Measurements from ENCODE around the gene NEDD4L.

The NEDD4L gene

DNA sequence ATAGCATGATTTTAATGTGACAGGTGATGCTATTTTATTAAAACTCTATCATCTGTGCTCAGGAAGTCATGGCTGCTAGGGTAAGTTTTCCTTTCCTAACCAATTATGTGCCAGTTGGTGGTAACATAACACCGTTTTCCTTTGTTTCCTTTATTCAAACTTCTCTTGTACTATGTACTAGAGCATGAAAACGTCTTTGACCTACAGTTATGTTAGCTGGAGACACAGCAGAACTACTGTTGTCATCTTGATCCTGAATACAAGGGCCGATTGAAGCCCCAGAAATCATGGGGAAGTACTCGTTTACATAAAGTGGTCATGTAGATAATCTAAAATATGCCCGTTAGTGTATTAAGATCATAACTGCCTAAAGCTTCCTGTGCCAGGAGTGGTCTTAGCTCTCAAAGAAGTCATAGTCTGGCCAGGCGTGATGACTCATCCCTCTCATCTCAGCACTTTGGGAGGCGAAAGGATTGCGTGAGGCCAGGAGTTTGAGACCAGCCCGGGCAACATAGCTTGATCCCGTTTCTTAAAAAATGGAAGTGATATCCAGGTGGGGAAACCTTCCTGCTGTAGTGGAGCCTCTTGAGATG, 20.5 kb downstream of the NEDD4L start:
- ATAC-seq (replicated peaks; ENCODE audit: extremely low read depth, poor library complexity, severe bottlenecking) (no peak), DNase-seq (ENCODE audit: low spot score in 2 of 2) (no peak)
- no peaks in the 10 kb centered on the region for H3K36me3 Mint-ChIP-seq (ENCODE audit: insufficient read depth)
- H3K4me3 Mint-ChIP-seq: no peak overlapping the region
- H3K4me1 Mint-ChIP-seq: no peaks in the 10 kb centered on the region
- peaks cover 62% of the 10 kb centered on the region for H3K27me3 Mint-ChIP-seq
- H3K9me3 Mint-ChIP-seq: no peaks in the 10 kb centered on the region
- H3K27ac Mint-ChIP-seq (ENCODE audit: low read depth): no peak overlapping the region

- DNase-seq (ENCODE audit: low spot score in 2 of 2) (no peak), ATAC-seq (replicated peaks; ENCODE audit: extremely low read depth, poor library complexity, severe bottlenecking) (no peak)
- Mint-ChIP-seq H3K9me3 (no peaks in the 10 kb centered on the region), H3K27ac (ENCODE audit: low read depth) (no peak overlapping the region), H3K27me3 (peaks cover 57% of the 10 kb centered on the region), H3K4me1 (no peaks in the 10 kb centered on the region), H3K4me3 (no peak overlapping the region), H3K36me3 (ENCODE audit: insufficient read depth) (no peaks in the 10 kb centered on the region)
Measured at GRCh38 chr18:58065956-58066355, 21.9 kb downstream of the NEDD4L start.

- peaks cover 57% of the 10 kb centered on the region for H3K27me3 Mint-ChIP-seq
- no peak for DNase-seq (ENCODE audit: low spot score in 2 of 2)
- H3K36me3 Mint-ChIP-seq (ENCODE audit: insufficient read depth): no peaks in the 10 kb centered on the region
- no peaks in the 10 kb centered on the region for H3K4me1 Mint-ChIP-seq
- no peak overlapping the region for H3K27ac Mint-ChIP-seq (ENCODE audit: low read depth)
- no peak for ATAC-seq (replicated peaks; ENCODE audit: extremely low read depth, poor library complexity, severe bottlenecking)
- no peak overlapping the region for H3K4me3 Mint-ChIP-seq
- H3K9me3 Mint-ChIP-seq: no peaks in the 10 kb centered on the region
Measured at GRCh38 chr18:58067601-58068000, 23.6 kb downstream of the NEDD4L start.

DNA sequence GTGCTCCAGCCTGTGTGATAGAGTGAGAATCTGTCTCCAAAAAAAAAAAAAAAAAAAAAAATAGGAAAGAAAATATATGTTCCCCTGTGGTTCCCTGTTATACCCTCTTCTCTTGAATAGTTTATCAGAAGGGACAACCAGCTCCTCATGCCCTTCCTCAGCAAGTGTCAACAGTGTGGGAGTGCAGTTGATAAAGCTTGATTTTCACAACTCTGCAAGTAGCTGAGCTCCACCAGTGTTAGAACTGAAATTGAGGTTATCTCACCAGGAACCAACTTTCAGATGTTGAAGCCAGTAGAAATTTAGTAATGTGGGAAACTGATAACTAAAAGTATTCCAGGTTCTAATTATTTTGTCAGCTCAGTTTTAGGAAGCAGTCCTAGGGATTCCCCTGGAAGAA, 25.1 kb downstream of the NEDD4L start:
- DNase-seq (ENCODE audit: low spot score in 2 of 2) (no peak), ATAC-seq (replicated peaks; ENCODE audit: extremely low read depth, poor library complexity, severe bottlenecking) (no peak)
- H3K27ac Mint-ChIP-seq (ENCODE audit: low read depth): no peak overlapping the region
- no peaks in the 10 kb centered on the region for H3K9me3 Mint-ChIP-seq
- H3K4me1 Mint-ChIP-seq: no peaks in the 10 kb centered on the region
- no peak overlapping the region for H3K4me3 Mint-ChIP-seq
- peaks cover 62% of the 10 kb centered on the region for H3K27me3 Mint-ChIP-seq
- no peaks in the 10 kb centered on the region for H3K36me3 Mint-ChIP-seq (ENCODE audit: insufficient read depth)

DNA sequence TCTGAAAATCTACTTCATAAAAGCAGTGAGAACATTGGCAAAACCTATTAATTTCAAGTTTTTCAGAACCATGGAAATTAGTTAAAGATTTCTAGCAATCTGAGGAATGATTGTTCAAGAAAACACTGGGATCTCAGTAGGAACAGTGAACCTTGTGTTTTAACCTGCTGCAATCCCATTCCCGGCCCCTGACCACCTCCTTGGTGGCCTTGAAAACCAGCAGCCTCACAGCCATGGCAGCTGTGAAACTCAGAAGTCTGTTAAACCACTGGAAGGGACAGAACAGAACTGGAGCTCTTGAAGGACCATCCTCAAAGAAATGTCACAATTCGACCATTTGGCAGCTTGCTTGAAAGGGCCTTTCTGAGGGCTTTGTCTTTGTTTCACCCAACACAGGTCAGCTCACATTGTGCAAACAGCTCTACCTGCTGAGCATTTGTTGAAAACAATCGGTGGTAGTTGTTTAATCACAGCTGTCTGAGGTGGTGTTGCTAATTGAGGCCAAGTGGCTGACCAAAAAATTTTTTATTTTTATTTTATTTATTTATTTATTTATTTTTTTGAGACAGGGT, 25.8 kb downstream of the NEDD4L start:
- H3K27ac Mint-ChIP-seq (ENCODE audit: low read depth): no peak overlapping the region
- no peaks in the 10 kb centered on the region for H3K36me3 Mint-ChIP-seq (ENCODE audit: insufficient read depth)
- H3K4me1 Mint-ChIP-seq: no peaks in the 10 kb centered on the region
- no peak overlapping the region for H3K4me3 Mint-ChIP-seq
- H3K9me3 Mint-ChIP-seq: peaks cover 4% of the 10 kb centered on the region
- peaks cover 63% of the 10 kb centered on the region for H3K27me3 Mint-ChIP-seq
- no peak for ATAC-seq (replicated peaks; ENCODE audit: extremely low read depth, poor library complexity, severe bottlenecking)
- no peak for DNase-seq (ENCODE audit: low spot score in 2 of 2)

GRCh38 chr18:58076052-58076451, 32.0 kb downstream of the NEDD4L start:
- H3K4me3 Mint-ChIP-seq: no peak overlapping the region
- peaks cover 53% of the 10 kb centered on the region for H3K27me3 Mint-ChIP-seq
- H3K4me1 Mint-ChIP-seq: no peaks in the 10 kb centered on the region
- ATAC-seq (replicated peaks; ENCODE audit: extremely low read depth, poor library complexity, severe bottlenecking) (no peak), DNase-seq (ENCODE audit: low spot score in 2 of 2) (no peak)
- H3K27ac Mint-ChIP-seq (ENCODE audit: low read depth): no peak overlapping the region
- peaks cover 6% of the 10 kb centered on the region for H3K9me3 Mint-ChIP-seq
- H3K36me3 Mint-ChIP-seq (ENCODE audit: insufficient read depth): no peaks in the 10 kb centered on the region

GRCh38 chr18:58077329-58077728, 33.3 kb downstream of the NEDD4L start:
- DNase-seq (ENCODE audit: low spot score in 2 of 2) (no peak), ATAC-seq (replicated peaks; ENCODE audit: extremely low read depth, poor library complexity, severe bottlenecking) (no peak)
- Mint-ChIP-seq H3K27me3 (peaks cover 45% of the 10 kb centered on the region), H3K4me1 (no peaks in the 10 kb centered on the region), H3K4me3 (no peak overlapping the region), H3K9me3 (peaks cover 6% of the 10 kb centered on the region), H3K27ac (ENCODE audit: low read depth) (no peak overlapping the region), H3K36me3 (ENCODE audit: insufficient read depth) (no peaks in the 10 kb centered on the region)

GRCh38 chr18:58078889-58079573, 35.0 kb downstream of the NEDD4L start:
- peaks cover 6% of the 10 kb centered on the region for H3K9me3 Mint-ChIP-seq

DNA sequence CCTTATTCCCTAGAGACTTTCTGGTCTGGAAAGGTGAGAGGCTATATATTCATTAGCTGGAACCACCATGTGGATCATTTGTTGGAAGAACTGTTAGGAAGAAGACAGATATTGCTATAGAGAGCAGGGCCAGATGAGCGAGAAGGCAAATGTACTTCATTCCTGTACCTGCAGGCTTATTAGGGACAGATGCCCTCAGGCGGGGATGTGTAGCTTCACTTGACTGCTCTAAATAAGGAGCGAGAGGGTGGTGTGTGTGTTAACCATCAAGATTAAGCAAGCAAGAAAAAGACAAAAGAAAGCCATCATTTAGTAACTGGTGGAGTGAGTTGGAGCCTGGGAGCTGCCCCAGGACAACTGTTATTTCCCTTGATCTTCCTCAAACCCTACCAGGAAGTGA, 36.4 kb downstream of the NEDD4L start:
- Mint-ChIP-seq H3K4me3 (no peak overlapping the region), H3K27ac (ENCODE audit: low read depth) (no peak overlapping the region), H3K27me3 (peaks cover 33% of the 10 kb centered on the region), H3K9me3 (no peaks in the 10 kb centered on the region), H3K4me1 (no peaks in the 10 kb centered on the region), H3K36me3 (ENCODE audit: insufficient read depth) (no peaks in the 10 kb centered on the region)
- no peak for ATAC-seq (replicated peaks; ENCODE audit: extremely low read depth, poor library complexity, severe bottlenecking)
- no peak for DNase-seq (ENCODE audit: low spot score in 2 of 2)

More at GRCh38 chr18:58078889-58079573, 35.0 kb downstream of the NEDD4L start:
- Mint-ChIP-seq H3K27me3 (peaks cover 46% of the 10 kb centered on the region), H3K4me1 (no peaks in the 10 kb centered on the region), H3K36me3 (ENCODE audit: insufficient read depth) (no peaks in the 10 kb centered on the region), H3K27ac (ENCODE audit: low read depth) (no peak overlapping the region), H3K4me3 (no peak overlapping the region)
- ATAC-seq (replicated peaks; ENCODE audit: extremely low read depth, poor library complexity, severe bottlenecking): no peak
- no peak for DNase-seq (ENCODE audit: low spot score in 2 of 2)

GRCh38 chr18:58087928-58088690, 44.1 kb downstream of the NEDD4L start:
- H3K4me3 Mint-ChIP-seq: no peak overlapping the region
- H3K36me3 Mint-ChIP-seq (ENCODE audit: insufficient read depth): peaks cover 1% of the 10 kb centered on the region
- no peak overlapping the region for H3K27ac Mint-ChIP-seq (ENCODE audit: low read depth)
- ATAC-seq (replicated peaks; ENCODE audit: extremely low read depth, poor library complexity, severe bottlenecking) (no peak), DNase-seq (ENCODE audit: low spot score in 2 of 2) (no peak)
- no peaks in the 10 kb centered on the region for H3K9me3 Mint-ChIP-seq
- H3K4me1 Mint-ChIP-seq: no peaks in the 10 kb centered on the region
- H3K27me3 Mint-ChIP-seq: peaks cover 18% of the 10 kb centered on the region

GRCh38 chr18:58088691-58089065, 44.7 kb downstream of the NEDD4L start:
- no peaks in the 10 kb centered on the region for H3K4me1 Mint-ChIP-seq
- H3K36me3 Mint-ChIP-seq (ENCODE audit: insufficient read depth): peaks cover 1% of the 10 kb centered on the region
- H3K27ac Mint-ChIP-seq (ENCODE audit: low read depth): no peak overlapping the region
- no peaks in the 10 kb centered on the region for H3K9me3 Mint-ChIP-seq
- peaks cover 17% of the 10 kb centered on the region for H3K27me3 Mint-ChIP-seq
- DNase-seq (ENCODE audit: low spot score in 2 of 2) (no peak), ATAC-seq (replicated peaks; ENCODE audit: extremely low read depth, poor library complexity, severe bottlenecking) (no peak)
- no peak overlapping the region for H3K4me3 Mint-ChIP-seq

DNA sequence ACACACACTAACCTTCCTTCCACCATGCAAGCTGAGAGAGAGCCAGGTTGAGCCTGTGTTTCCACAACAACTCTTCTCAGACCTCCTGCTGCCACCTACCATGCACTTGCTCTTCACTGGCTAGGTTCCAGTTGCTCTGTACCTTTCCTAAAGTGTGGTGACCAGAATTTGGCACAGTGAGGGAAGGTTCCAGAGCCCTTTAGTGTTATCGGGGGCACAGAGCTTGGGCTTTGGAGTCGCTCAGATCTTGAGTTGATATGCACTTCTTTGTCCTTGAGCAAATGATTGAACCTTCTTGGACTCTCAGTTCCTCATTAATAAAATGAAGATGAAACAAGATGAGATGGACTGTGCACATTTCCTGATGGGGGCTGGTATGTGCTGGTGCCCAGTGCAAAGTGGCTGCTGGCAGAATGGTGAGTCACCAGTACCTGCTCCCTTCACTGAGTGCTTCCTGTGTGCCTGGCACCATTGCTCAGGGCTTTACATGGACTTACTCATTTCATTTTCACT, 47.1 kb downstream of the NEDD4L start:
- H3K4me1 Mint-ChIP-seq: no peaks in the 10 kb centered on the region
- no peak for ATAC-seq (replicated peaks; ENCODE audit: extremely low read depth, poor library complexity, severe bottlenecking)
- peaks cover 35% of the 10 kb centered on the region for H3K27me3 Mint-ChIP-seq
- no peak overlapping the region for H3K27ac Mint-ChIP-seq (ENCODE audit: low read depth)
- no peak overlapping the region for H3K4me3 Mint-ChIP-seq
- no peaks in the 10 kb centered on the region for H3K9me3 Mint-ChIP-seq
- no peak for DNase-seq (ENCODE audit: low spot score in 2 of 2)
- H3K36me3 Mint-ChIP-seq (ENCODE audit: insufficient read depth): peaks cover 1% of the 10 kb centered on the region
